Endothelial cell of umbilical vein (primary cell): ENCODE measurements around the gene PSMA5. TPM values are rescaled to one million over a fixed set of nuclear protein-coding genes. Genes with fewer than 3 reads are reported as not detected.

Experiments used
- BruUV-seq: library from RNA; stranded (reverse); fragments of 400-500 nt; replicated peaks from 2 replicates; lab custom pipeline; 2021; lab: Mats Ljungman, UMichigan
- CTCF ChIA-PET: fragments of 300-600, 350-600 bp; sonication (Branson Sonifier 250); formaldehyde crosslinking; loops from one replicate; lab custom pipeline; 2021; ENCODE audit warnings: antibody characterized with exemption, inconsistent platforms; lab: Charles Lee
- POLR2A ChIA-PET: fragments of 300-600, 350-600 bp; sonication (Branson Sonifier 250); formaldehyde crosslinking; loops from one replicate; lab custom pipeline; 2021; ENCODE audit warnings: antibody characterized with exemption, inconsistent platforms; lab: Charles Lee
- DNase-seq: peaks from one replicate; pipeline ENCODE4 v3.0.0-alpha.2; 2011; ENCODE audit warnings: low read depth, low spot score
- FAIRE-seq: peaks from 2 replicates; lab custom pipeline; 2011; peaks lifted over from hg19 to GRCh38; lab: Jason Lieb, UNC
- H2AFZ ChIP-seq: 2 replicates; pipeline ENCODE4 v1.6.0; 2012; ENCODE audit warnings: low read depth, low read length, control low read depth, inconsistent platforms
- H3K27ac ChIP-seq: 2 replicates; pipeline ENCODE4 v1.5.1; 2011; ENCODE audit warnings: low read depth, mild to moderate bottlenecking, control low read depth, low read length, moderate library complexity; ENCODE audit not compliant: insufficient read depth
- H3K27me3 ChIP-seq, 2 experiments: 2 replicates each; pipeline versions ENCODE4 v1.6.0 to v1.6.1; 2011; ENCODE audit warnings: low read length in 2 of 2, mixed read lengths in 1 of 2; ENCODE audit not compliant: control insufficient read depth in 2 of 2, insufficient read depth in 2 of 2
- H3K36me3 ChIP-seq, 2 experiments: 2 replicates in 1 of 2; 3 replicates in 1 of 2; pipeline ENCODE4 v1.5.1; 2011; ENCODE audit warnings: low read length in 2 of 2, mild to moderate bottlenecking in 1 of 2, moderate library complexity in 1 of 2; ENCODE audit not compliant: control insufficient read depth in 2 of 2, insufficient read depth in 2 of 2; ENCODE audit errors: extremely low read depth in 1 of 2
- H3K4me1 ChIP-seq: 3 replicates; pipeline ENCODE4 v1.5.1; 2011; ENCODE audit warnings: mild to moderate bottlenecking, low read length; ENCODE audit not compliant: control insufficient read depth, insufficient read depth; ENCODE audit errors: extremely low read depth
- H3K4me2 ChIP-seq: 2 replicates; pipeline ENCODE4 v1.6.1; 2011; ENCODE audit warnings: low read length, control low read depth, mixed read lengths; ENCODE audit not compliant: insufficient read depth
- H3K4me3 ChIP-seq, 3 experiments: fragments of 200-600 bp in 1 of 3; sonication (generic), shearing (Covaris generic) in 1 of 3; replicated peaks in 1 of 3; 2 replicates each; pipeline ENCODE4 v1.5.1; 2011 to 2016; ENCODE audit warnings: control low read depth in 3 of 3, low read length in 3 of 3, mild to moderate bottlenecking in 2 of 3, inconsistent platforms in 1 of 3, low read depth in 1 of 3, moderate library complexity in 1 of 3; ENCODE audit not compliant: insufficient read depth in 1 of 3
- H3K79me2 ChIP-seq: 2 replicates; pipeline ENCODE4 v1.6.0; 2012; ENCODE audit warnings: low read length, inconsistent platforms; ENCODE audit not compliant: control insufficient read depth, insufficient read depth
- H3K9ac ChIP-seq: replicated peaks from 2 replicates; pipeline ENCODE3; 2011; ENCODE audit warnings: low read length, control low read depth; ENCODE audit not compliant: insufficient read depth; ENCODE audit errors: extremely low read depth
- H3K9me1 ChIP-seq: replicated peaks from 3 replicates; pipeline ENCODE4 v1.6.0; 2011; ENCODE audit warnings: mild to moderate bottlenecking, low read length; ENCODE audit not compliant: control insufficient read depth, insufficient read depth; ENCODE audit errors: extremely low read depth
- H3K9me3 ChIP-seq: replicated peaks from 2 replicates; pipeline ENCODE4 v1.5.1; 2012; ENCODE audit warnings: low read length, inconsistent platforms; ENCODE audit not compliant: control insufficient read depth, insufficient read depth
- H4K20me1 ChIP-seq: replicated peaks from 2 replicates; pipeline ENCODE3; 2011; ENCODE audit warnings: mild to moderate bottlenecking, low read length; ENCODE audit not compliant: control insufficient read depth, insufficient read depth; ENCODE audit errors: extremely low read depth
- CTCF ChIP-seq, 2 donors: IDR thresholded peaks; 1 replicate in 1 of 2; 2 replicates in 1 of 2; pipeline ENCODE4 v1.5.1; 2011; ENCODE audit warnings: low read length in 2 of 2, mild to moderate bottlenecking in 2 of 2, moderate library complexity in 2 of 2, control low read depth in 1 of 2, inconsistent platforms in 1 of 2, low read depth in 1 of 2; ENCODE audit not compliant: insufficient read depth in 1 of 2; ENCODE audit errors: extremely low read depth in 1 of 2
- EZH2 ChIP-seq: IDR thresholded peaks from 2 replicates; pipeline ENCODE4 v1.6.1; 2012; ENCODE audit warnings: borderline replicate concordance, low read depth, mild to moderate bottlenecking, moderate library complexity, low read length, inconsistent platforms; ENCODE audit not compliant: severe bottlenecking
- FOS ChIP-seq: IDR thresholded peaks from 2 replicates; pipeline ENCODE4 v1.6.1; 2011; ENCODE audit warnings: mild to moderate bottlenecking, low read length, moderate library complexity, borderline replicate concordance; ENCODE audit not compliant: insufficient read depth
- GATA2 ChIP-seq: IDR thresholded peaks from 2 replicates; pipeline ENCODE4 v1.7.0; 2011; ENCODE audit warnings: low read depth, mild to moderate bottlenecking, moderate library complexity, mixed read lengths, low read length; ENCODE audit not compliant: insufficient read length, insufficient read depth
- JUN ChIP-seq: IDR thresholded peaks from 2 replicates; pipeline ENCODE4 v1.6.1; 2011; ENCODE audit warnings: borderline replicate concordance, low read depth; ENCODE audit not compliant: insufficient read length, insufficient read depth
- MAX ChIP-seq: IDR thresholded peaks from 2 replicates; pipeline ENCODE4 v1.6.1; 2011; ENCODE audit not compliant: insufficient read depth, insufficient read length
- MYC ChIP-seq: IDR thresholded peaks from one replicate; pipeline ENCODE4 v1.6.1; 2011; ENCODE audit warnings: mild to moderate bottlenecking, low read depth, low read length
- POLR2A ChIP-seq: IDR thresholded peaks from 2 replicates; pipeline ENCODE4 v1.6.1; 2012; ENCODE audit warnings: low read depth, mild to moderate bottlenecking, control low read depth, low read length
- POLR2AphosphoS5 ChIP-seq: IDR thresholded peaks from 2 replicates; pipeline ENCODE4 v1.6.1; 2012; ENCODE audit warnings: low read depth, mild to moderate bottlenecking, control low read depth, low read length, moderate library complexity; ENCODE audit not compliant: insufficient read depth
- dilution Hi-C: fragments of 300-500 bp; cut with MboI; formaldehyde crosslinking; loops from one replicate; pipeline ENCODE4 v1.15.0; 2019; ENCODE audit warnings: low sequenced_read_pairs; ENCODE audit not compliant: extremely low pct_ligation_motif_present
- intact Hi-C: fragments of 100-400 bp; cut with micrococcal nuclease; formaldehyde crosslinking; loops from one replicate; pipeline ENCODE4 v1.10.0; 2022
- polyA plus RNA-seq, 4 experiments: library from polyadenylated mRNA; depleted of rRNA in 3 of 4; stranded (reverse) in 3 of 4; unstranded in 1 of 4; fragments of >200 nt; gene quantifications; 2 replicates each; pipeline versions ENCODE4 v1.2.1 to v1.2.3, GENCODE V29; 2011 to 2012; ENCODE audit warnings: missing spikeins in 1 of 4
- total RNA-seq: library from RNA; stranded (reverse); gene quantifications from 2 replicates; pipeline ENCODE4 v1.2.3, GENCODE V29; 2021

The PSMA5 gene
- total and polyA plus RNA-seq, 2 donors (not counting 3 experiments of a cell fraction or from before 2014, with no cell fraction given): 98.1 to 125 TPM

GRCh38 chr1:109467301-109467777 lies 41.1 kb upstream of the PSMA5 start:
- Histone ChIP-seq H3K9ac (no peak overlapping the region), H3K9me1 (no peaks in the 10 kb centered on the region), H3K27ac (no peak overlapping the region), H3K9me3 (no peaks in the 10 kb centered on the region), H3K4me1 (peaks cover 3% of the 10 kb centered on the region), H3K36me3 (no peaks in the 10 kb centered on the region), H3K4me3 (no peak overlapping the region), H3K27me3 (peaks cover 65 to 90% of the 10 kb centered on the region in 2 experiments), H3K79me2 (no peaks in the 10 kb centered on the region), H4K20me1 (no peaks in the 10 kb centered on the region), H3K4me2 (no peak overlapping the region), H2AFZ (no peak overlapping the region)
- dilution Hi-C loops: no loop called here
- intact Hi-C loops: no loop called here
- TF ChIP-seq POLR2A: no peak
- TF ChIP-seq POLR2AphosphoS5: no peak
- no peak for TF ChIP-seq EZH2
- TF ChIP-seq FOS: no peak
- no peak for TF ChIP-seq MYC
- no peak for TF ChIP-seq MAX
- TF ChIP-seq CTCF (IDR thresholded peaks at IDR 0.05; ENCODE audit: extremely low read depth in 1 of 2, insufficient read depth in 1 of 2, low read depth in 1 of 2, low read length in 2 of 2): no peak
- TF ChIP-seq JUN: no peak
- no peak for TF ChIP-seq GATA2
- no peak for FAIRE-seq
- BruUV-seq: no TSS peak
- no peak for DNase-seq
- ChIA-PET CTCF (interaction anchor here (0.9 to 1.6 kb wide), 3 partner anchors 23 to 367 kb away, joined by 3 read pairs; no protein-coding TSS in a partner anchor), POLR2A (no interaction called here)
